SK-N-SH (cell line): ENCODE data around the gene FOXE3. TPM values are rescaled to one million over a fixed set of nuclear protein-coding genes. Genes with fewer than 3 reads are reported as not detected.
A peak's percentile ranks its signal among the peaks of the same experiment; 100 is the strongest.

ENCODE experiments used
- CTCF ChIA-PET: fragments of 300-600, 350-600 bp; formaldehyde crosslinking; extraction: SDS; loops from one replicate; lab custom pipeline; 2021; lab: Yijun Ruan, JAX
- POLR2A ChIA-PET: fragments of 350-600 bp; sonication (Branson Sonifier 250); formaldehyde crosslinking; extraction: SDS; loops from one replicate; lab custom pipeline; 2020; ENCODE audit warnings: antibody characterized with exemption, inconsistent platforms; lab: Yijun Ruan, JAX
- DNase-seq: peaks from one replicate; pipeline ENCODE4 v3.0.0; 2012
- H2AFZ ChIP-seq: fragments of 200-600 bp; sonication (generic); 2 replicates; pipeline ENCODE4 v1.8.1; 2016; ENCODE audit warnings: antibody characterized with exemption, mild to moderate bottlenecking, low read depth
- H3F3A ChIP-seq: fragments of 200-600 bp; sonication (generic); replicated peaks from 2 replicates; pipeline ENCODE3; 2016; ENCODE audit warnings: antibody characterized with exemption, mild to moderate bottlenecking; ENCODE audit not compliant: insufficient read depth
- H3K27ac ChIP-seq, 2 experiments: fragments of 200-500 bp in 1 of 2; fragments of 200-600 bp in 1 of 2; sonication (Bioruptor generic) in 1 of 2; sonication (generic), shearing (Covaris generic) in 1 of 2; 2 replicates each; pipeline versions ENCODE4 v1.5.1 to v1.6.1; 2014 to 2016; ENCODE audit warnings: low read depth in 2 of 2, inconsistent platforms in 1 of 2, low read length in 1 of 2, mild to moderate bottlenecking in 1 of 2, mixed read lengths in 1 of 2
- H3K27me3 ChIP-seq: fragments of 200-600 bp; sonication (generic), shearing (Covaris generic); 2 replicates; pipeline ENCODE4 v1.6.1; 2016; ENCODE audit warnings: mixed run types; ENCODE audit not compliant: insufficient read depth
- H3K36me3 ChIP-seq, 2 experiments: fragments of 200-500 bp in 1 of 2; fragments of 200-600 bp in 1 of 2; sonication (Bioruptor generic) in 1 of 2; sonication (generic) in 1 of 2; replicated peaks in 1 of 2; 2 replicates each; pipeline versions ENCODE3 to v1.5.1; 2014 to 2016; ENCODE audit warnings: low read length in 1 of 2, mild to moderate bottlenecking in 1 of 2; ENCODE audit not compliant: insufficient read depth in 2 of 2, control insufficient read depth in 1 of 2
- H3K4me1 ChIP-seq, 2 experiments: fragments of 200-500 bp in 1 of 2; fragments of 200-600 bp in 1 of 2; sonication (Bioruptor generic) in 1 of 2; sonication (generic), shearing (Covaris generic) in 1 of 2; 2 replicates each; pipeline versions ENCODE4 v1.5.1 to v1.6.1; 2014 to 2016; ENCODE audit warnings: low read depth in 1 of 2, low read length in 1 of 2, mixed run types in 1 of 2; ENCODE audit not compliant: insufficient read depth in 2 of 2, control insufficient read depth in 1 of 2
- H3K4me2 ChIP-seq: fragments of 200-600 bp; sonication (generic), shearing (Covaris generic); 2 replicates; pipeline ENCODE4 v1.6.1; 2017; ENCODE audit warnings: mixed run types
- H3K4me3 ChIP-seq, 2 experiments: fragments of 200-500 bp in 1 of 2; fragments of 200-600 bp in 1 of 2; sonication (Bioruptor generic) in 1 of 2; sonication (generic), shearing (Covaris generic) in 1 of 2; 2 replicates each; pipeline versions ENCODE4 v1.5.1 to v1.8.1; 2014 to 2016; ENCODE audit warnings: low read depth in 2 of 2, inconsistent platforms in 1 of 2, low read length in 1 of 2, mild to moderate bottlenecking in 1 of 2, mixed read lengths in 1 of 2, moderate library complexity in 1 of 2
- H3K79me2 ChIP-seq: fragments of 200-600 bp; sonication (generic); 2 replicates; pipeline ENCODE4 v1.8.1; 2017; ENCODE audit warnings: mild to moderate bottlenecking; ENCODE audit not compliant: insufficient read depth
- H3K9ac ChIP-seq: fragments of 200-600 bp; sonication (generic); 2 replicates; pipeline ENCODE4 v1.6.1; 2017; ENCODE audit warnings: mixed run types
- H3K9me2 ChIP-seq: fragments of 200-600 bp; sonication (generic); 2 replicates; pipeline ENCODE4 v1.6.1; 2017; ENCODE audit warnings: mixed run types
- H3K9me3 ChIP-seq: fragments of 200-600 bp; sonication (generic); 2 replicates; pipeline ENCODE4 v1.6.1; 2017; ENCODE audit warnings: mixed run types, mild to moderate bottlenecking, moderate library complexity
- H4K20me1 ChIP-seq: fragments of 200-600 bp; sonication (generic); 2 replicates; pipeline ENCODE4 v1.6.1; 2017; ENCODE audit warnings: mild to moderate bottlenecking, mixed run types; ENCODE audit not compliant: insufficient read depth
- ELF1 ChIP-seq: IDR thresholded peaks from 2 replicates; pipeline ENCODE4 v1.4.0; 2012
- EZH2phosphoT487 ChIP-seq: fragments of 200-600 bp; sonication (generic); IDR thresholded peaks from 2 replicates; pipeline ENCODE4 v1.6.1; 2017; ENCODE audit warnings: low read depth, mixed run types, mild to moderate bottlenecking, antibody characterized with exemption, moderate library complexity, borderline replicate concordance
- FOXM1 ChIP-seq: IDR thresholded peaks from 2 replicates; pipeline ENCODE4 v1.4.0; 2012; ENCODE audit warnings: low read depth, mild to moderate bottlenecking
- GABPA ChIP-seq: IDR thresholded peaks from 2 replicates; pipeline ENCODE4 v1.4.0; 2012; ENCODE audit warnings: low read depth, mild to moderate bottlenecking
- GATA2 ChIP-seq: sonication (generic); formaldehyde crosslinking; IDR thresholded peaks from 2 replicates; pipeline ENCODE4 v1.5.0; 2020; ENCODE audit warnings: mild to moderate bottlenecking, missing genetic modification reagents
- NFIC ChIP-seq: IDR thresholded peaks from 2 replicates; pipeline ENCODE4 v1.4.0; 2012; ENCODE audit warnings: borderline replicate concordance
- SIN3A ChIP-seq: IDR thresholded peaks from 2 replicates; pipeline ENCODE4 v1.6.1; 2012; ENCODE audit warnings: low read depth, mild to moderate bottlenecking, low read length, moderate library complexity, borderline replicate concordance
- WGBS: methylation state at CpG from one replicate; pipeline ENCODE4 v1.1.6; 2017; ENCODE audit warnings: low lambda C conversion rate; 5-methylcytosine and 5-hydroxymethylcytosine counted together
- polyA plus RNA-seq, 3 experiments: library from polyadenylated mRNA; depleted of rRNA; stranded (reverse); fragments of >200 nt; gene quantifications; 2 replicates each; pipeline ENCODE4 v1.2.3, GENCODE V29; 2012

Gene FOXE3
- polyA plus RNA-seq, 1 of the 3 experiments (the other 2 are of a cell fraction): not detected

GRCh38 chr1:47433477-47434050 lies 17.5 kb downstream of the FOXE3 start:
- H3K4me1 ChIP-seq: peaks cover 0 to 12% of the 10 kb centered on the region in 2 experiments; a peak in 1 of 4 replicates
- H3K9ac ChIP-seq: no peak overlapping the region
- H3K4me2 ChIP-seq: 0 out of 2 replicates have a peak overlapping the region, but pooled peaks have one; percentile 65
- DNase-seq: no peak
- H3K36me3 ChIP-seq: no peaks in the 10 kb centered on the region
- no peak overlapping the region for H3K27ac ChIP-seq
- no peak for TF ChIP-seq FOXM1
- no peak for TF ChIP-seq ELF1
- no peak for TF ChIP-seq EZH2phosphoT487
- peaks cover 43% of the 10 kb centered on the region for H3K27me3 ChIP-seq
- no peaks in the 10 kb centered on the region for H3K9me2 ChIP-seq
- 37% methylated on average over 23 of the region's 30 CpGs for WGBS
- POLR2A ChIA-PET: interaction anchor here (0.6 kb wide), 1 partner anchor 372 kb away, joined by 3 read pairs; no protein-coding TSS in a partner anchor
- H3K4me3 ChIP-seq: no peak overlapping the region
- H3F3A ChIP-seq: no peaks in the 10 kb centered on the region
- no peaks in the 10 kb centered on the region for H3K79me2 ChIP-seq
- H2AFZ ChIP-seq: no peak overlapping the region; the same call in 1 of the 2 replicates
- CTCF ChIA-PET: interaction anchor here (0.5 to 28.7 kb wide), 14 partner anchors 12 to 731 kb away, joined by 3 to 1422 read pairs (median 5); no protein-coding TSS in a partner anchor
- H4K20me1 ChIP-seq: no peaks in the 10 kb centered on the region; the same call in 1 of the 2 replicates
- no peaks in the 10 kb centered on the region for H3K9me3 ChIP-seq

- TF ChIP-seq SIN3A (no peak), GABPA (peak; percentile 10; the same call in 1 of the 2 replicates), GATA2 (no peak), NFIC (peak; percentile 5; the same call in 1 of the 2 replicates)
- DNase-seq: peak; percentile 58
- Histone ChIP-seq H3F3A (no peaks in the 10 kb centered on the region), H3K9ac (no peak overlapping the region), H3K4me2 (peak overlapping the region; percentile 65), H3K9me2 (no peaks in the 10 kb centered on the region), H3K27ac (no peak overlapping the region), H4K20me1 (no peaks in the 10 kb centered on the region; the same call in 1 of the 2 replicates), H3K27me3 (peaks cover 49% of the 10 kb centered on the region), H3K4me3 (peak overlapping the region in 1 of 2 experiments; percentile 12; a peak in 1 of 4 replicates), H3K79me2 (no peaks in the 10 kb centered on the region), H2AFZ (peak overlapping the region; percentile 35; the same call in 1 of the 2 replicates), H3K9me3 (no peaks in the 10 kb centered on the region), H3K36me3 (no peaks in the 10 kb centered on the region), H3K4me1 (peaks cover 0 to 12% of the 10 kb centered on the region in 2 experiments; a peak in 1 of 4 replicates)
- CTCF ChIA-PET: interaction anchor here (0.6 to 28.7 kb wide), 18 partner anchors 13 to 282 kb away, joined by 3 to 1422 read pairs (median 5); no protein-coding TSS in a partner anchor
- WGBS: 25% methylated on average over 49 of the region's 51 CpGs
- POLR2A ChIA-PET: interaction anchor here (0.6 to 0.9 kb wide), 2 partner anchors 14 to 372 kb away, joined by 3 read pairs; no protein-coding TSS in a partner anchor
Observed at GRCh38 chr1:47434051-47434842, 18.2 kb downstream of the FOXE3 start.
